ENCODE measurements around the gene XNDC1N. TPM values are rescaled to one million over a fixed set of nuclear protein-coding genes. Genes with fewer than 3 reads are reported as not detected.
A peak's percentile ranks its signal among the peaks of the same experiment; 100 is the strongest.

The XNDC1N gene, protein sequence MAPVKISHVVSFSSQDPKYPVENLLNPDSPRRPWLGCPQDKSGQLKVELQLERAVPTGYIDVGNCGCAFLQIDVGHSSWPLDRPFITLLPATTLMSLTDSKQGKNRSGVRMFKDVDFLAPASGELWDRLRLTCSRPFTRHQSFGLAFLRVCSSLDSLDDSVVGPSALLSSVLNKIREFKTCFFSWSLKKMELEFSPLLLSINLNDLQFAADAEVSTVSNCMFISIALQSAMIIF
- polyA plus RNA-seq, result 1 to 10 TPM; 1.5 to 2.2 (median 1.7) TPM

DNA sequence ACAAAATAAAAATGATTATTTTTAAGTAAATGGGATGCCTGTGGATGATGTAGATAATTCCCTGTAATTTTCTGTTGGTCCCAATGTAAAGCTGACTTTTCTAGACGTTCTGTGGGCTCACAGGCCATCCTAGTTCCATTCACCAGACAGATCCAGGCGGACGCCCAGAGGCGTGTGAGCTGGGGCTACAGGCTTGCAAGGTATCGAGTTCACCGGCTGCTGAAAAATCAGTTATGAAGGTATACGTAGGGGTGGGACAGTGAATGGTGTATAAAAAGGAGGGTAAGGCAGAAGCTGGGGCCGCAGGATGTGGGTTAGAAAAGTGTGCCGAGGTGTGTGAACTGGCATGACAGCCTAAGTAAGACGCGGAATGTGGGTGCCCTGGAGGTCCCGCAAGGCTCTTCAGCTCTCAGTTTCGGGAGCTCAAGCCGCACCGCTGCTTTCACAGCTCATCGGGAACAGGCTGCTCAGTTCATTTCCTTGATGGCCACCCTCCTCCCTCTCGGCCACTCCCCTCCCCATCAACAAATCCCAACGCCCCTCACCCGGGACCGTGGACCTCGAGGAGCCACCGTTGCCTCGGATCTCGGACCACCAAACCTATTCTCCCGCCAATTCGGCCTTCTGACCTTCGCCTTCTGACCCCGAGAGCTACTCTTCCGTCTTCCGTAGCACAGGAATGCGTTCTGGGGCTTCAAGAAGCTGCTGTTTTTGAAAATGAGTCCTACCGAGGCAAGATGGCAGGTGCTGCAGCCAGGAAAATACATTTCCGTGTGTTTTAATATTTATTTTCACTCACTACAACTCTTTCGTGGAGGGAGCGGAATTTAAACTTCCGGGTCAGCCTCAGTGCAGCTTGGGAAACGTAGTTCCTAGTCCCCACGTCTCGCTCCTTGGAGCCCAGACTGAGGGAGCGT is at the start of gene XNDC1N:
XNDC1N (minus strand) TSS at position 775 of the 917 bp plus-strand sequence. CDS start 5,241 bp downstream, outside the sequence.
- H3K27ac ChIP-seq (ENCODE audit: low read depth, low read length), result peak within 1 kb of the TSS; percentile 19
- WGBS, 3 donors, result 0% methylated on average over 40 of the region's 40 CpGs

DNA sequence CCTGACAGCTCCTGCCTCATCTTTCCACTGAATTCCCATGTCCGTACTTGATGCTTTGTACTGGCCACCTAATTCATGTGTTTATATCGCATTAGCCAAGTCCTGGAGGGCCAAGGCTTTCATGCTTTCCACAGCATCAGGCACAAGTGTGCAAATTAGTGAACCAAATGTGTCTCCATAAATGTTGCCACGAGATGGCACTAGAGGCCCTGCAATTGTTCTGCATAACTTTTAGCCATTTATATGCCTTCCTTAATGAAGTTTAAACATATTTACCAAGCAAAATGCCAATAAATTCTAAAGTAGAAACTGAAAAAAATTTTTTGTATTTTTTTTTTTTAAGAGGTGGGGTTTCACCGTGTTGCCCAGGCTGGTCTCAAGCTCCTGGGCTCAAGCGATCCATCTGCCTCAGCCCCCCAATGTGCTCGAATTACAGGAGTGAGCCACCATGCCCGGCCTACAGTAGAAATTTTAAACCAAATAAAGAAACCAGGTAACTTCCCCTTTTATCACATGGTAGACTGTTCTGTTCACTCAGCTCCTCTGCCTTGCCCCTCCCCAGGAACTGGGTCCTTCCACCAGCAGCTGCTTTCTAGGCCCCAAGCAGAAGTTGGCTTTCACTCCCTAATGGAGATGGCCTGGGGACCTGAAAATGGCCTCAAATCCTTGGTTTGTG is 49.5 kb upstream of the XNDC1N start:
- no peak overlapping the region for H3K27ac ChIP-seq (ENCODE audit: low read depth, low read length)
- 46 to 53% (median 48%) methylated on average over 7 of the region's 7 CpGs for WGBS, 3 donors

DNA sequence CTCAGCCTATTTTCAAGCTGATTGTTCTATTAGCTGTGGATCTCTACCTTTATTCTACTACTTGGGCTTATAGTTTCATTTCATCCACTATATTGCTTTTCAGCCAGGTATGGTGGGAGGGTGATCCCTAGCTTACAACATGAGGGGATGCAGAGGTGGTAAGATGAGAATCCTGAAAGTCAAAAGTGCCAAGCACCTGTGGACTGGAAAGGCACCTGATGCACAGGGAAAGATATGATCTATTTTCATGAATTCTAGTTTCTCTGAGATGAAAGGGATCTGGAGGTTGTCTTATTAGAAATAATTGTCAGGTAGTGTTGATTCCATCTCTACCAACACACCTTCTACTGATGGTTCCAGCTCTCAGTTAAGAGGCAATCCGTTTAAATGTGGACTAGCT is 48.7 kb upstream of the XNDC1N start:
- H3K27ac ChIP-seq (ENCODE audit: low read depth, low read length), result no peak overlapping the region
- WGBS, 3 donors, result 56 to 81% (median 75%) methylated on average over 1 of the region's 1 CpG

DNA sequence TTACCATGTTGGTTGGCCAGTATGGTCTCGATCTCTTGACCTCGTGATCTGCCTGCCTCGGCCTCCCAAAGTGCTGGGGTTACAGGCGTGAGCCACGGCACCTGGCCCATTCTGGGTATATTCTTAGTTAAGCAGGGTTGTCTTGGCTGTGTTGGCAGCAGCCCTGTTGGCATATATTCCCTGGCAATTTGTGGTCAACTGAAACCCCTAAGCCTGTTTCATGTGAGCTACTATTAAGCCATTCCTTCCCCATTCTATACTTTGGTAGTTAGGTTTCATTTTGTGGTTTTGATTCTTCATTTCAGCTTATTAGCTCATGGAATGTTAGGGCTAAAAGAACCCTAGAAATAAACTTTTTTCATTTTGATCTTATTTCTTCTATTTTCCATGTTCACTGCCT is 48.2 kb upstream of the XNDC1N start:
- 82 to 90% (median 89%) methylated on average over 5 of the region's 5 CpGs for WGBS, 3 donors
- H3K27ac ChIP-seq (ENCODE audit: low read depth, low read length), result no peak overlapping the region

DNA sequence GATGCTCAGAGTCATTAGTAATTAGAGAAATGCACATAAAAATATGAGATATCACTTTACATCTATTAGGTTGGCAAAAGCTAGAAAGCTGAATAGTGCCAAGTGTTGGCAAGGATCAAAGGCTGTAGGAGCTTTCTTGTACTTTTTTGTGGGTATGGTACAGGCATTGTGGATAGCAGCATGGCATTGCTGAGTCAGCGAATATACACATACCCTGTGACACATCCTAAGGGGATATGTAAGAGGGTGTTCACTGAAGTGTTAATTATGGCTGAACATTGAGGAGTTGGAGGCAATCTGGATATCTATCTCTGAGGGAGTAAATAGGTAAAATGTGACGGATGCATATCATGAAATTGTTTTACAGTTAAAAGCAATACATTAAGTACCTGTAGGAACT is 43.3 kb upstream of the XNDC1N start:
- no peak overlapping the region for H3K27ac ChIP-seq (ENCODE audit: low read depth, low read length)
- WGBS, 3 donors, result 93 to 100% (median 97%) methylated on average over 2 of the region's 2 CpGs

DNA sequence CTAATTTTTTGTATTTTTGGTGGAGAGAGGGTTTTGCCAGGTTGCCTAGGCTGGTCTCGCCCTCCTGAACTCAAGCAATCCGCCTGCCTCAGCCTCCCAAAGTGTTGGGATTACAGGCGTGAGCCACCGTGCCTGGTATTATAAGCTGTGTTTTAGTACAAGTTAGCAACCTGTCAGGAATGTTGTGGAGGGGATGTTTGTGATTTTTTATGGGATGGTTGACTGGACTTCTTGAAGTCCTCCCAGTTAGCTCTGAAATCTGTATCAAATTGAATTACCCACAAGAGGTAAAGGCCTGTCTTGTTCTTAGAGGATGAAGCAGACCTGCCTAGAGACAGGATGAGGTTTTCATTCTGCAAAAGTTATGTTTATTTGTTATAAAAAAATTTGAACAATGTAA is 36.2 kb upstream of the XNDC1N start:
- H3K27ac ChIP-seq (ENCODE audit: low read depth, low read length), result no peak overlapping the region
- WGBS, 3 donors, result 89 to 94% (median 93%) methylated on average over 4 of the region's 4 CpGs

DNA sequence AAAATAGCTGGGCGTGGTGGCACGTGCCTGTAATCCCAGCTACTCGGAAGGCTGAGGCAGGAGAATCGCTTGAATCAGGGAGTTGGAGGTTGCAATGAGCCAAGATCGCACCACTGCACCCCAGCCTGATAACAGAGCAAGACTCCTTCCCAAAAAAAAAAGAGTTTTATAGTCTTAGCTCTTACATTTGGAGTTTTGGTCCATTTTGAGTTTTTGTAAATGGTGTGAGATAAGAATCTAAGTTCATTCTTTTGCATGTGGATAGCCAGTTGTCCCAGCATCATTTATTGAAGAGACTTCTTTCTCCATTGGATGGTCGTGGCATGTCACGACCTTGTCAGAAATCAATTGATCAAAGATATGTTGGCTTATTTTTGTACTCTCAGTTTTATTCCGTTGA is 35.1 kb upstream of the XNDC1N start:
- H3K27ac ChIP-seq (ENCODE audit: low read depth, low read length), result no peak overlapping the region
- 89 to 93% (median 92%) methylated on average over 8 of the region's 8 CpGs for WGBS, 3 donors

DNA sequence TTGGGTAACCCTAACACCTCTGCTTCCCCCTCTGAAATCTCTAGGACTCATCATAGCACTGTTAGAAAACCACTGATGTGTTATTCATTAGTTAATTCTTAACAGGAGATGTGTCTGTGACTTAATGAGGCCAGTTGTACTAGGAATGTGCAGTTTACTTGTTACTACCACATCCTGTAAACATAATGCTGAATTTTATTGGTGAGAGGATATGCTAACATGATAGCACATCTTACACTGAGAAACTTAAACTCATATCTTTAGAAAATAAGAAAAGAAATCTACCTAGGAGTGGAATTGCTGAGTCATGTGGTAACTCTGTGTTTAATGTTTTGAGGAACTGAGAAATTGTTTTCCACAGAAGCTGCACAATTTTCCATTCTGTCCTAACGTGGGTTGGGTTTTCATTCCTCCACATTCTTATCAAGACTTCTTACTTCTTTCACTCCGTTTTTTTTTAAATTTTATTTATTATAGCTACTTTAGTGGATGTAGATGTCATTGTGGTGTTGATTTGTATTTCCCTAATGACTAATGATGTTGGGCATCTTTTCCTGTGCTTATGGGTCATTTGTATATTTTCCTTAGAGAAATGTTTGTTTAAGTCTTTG is 34.1 kb upstream of the XNDC1N start:
- WGBS, 3 donors, result 34 to 63% (median 36%) methylated on average over 2 of the region's 2 CpGs
- H3K27ac ChIP-seq (ENCODE audit: low read depth, low read length), result no peak overlapping the region

DNA sequence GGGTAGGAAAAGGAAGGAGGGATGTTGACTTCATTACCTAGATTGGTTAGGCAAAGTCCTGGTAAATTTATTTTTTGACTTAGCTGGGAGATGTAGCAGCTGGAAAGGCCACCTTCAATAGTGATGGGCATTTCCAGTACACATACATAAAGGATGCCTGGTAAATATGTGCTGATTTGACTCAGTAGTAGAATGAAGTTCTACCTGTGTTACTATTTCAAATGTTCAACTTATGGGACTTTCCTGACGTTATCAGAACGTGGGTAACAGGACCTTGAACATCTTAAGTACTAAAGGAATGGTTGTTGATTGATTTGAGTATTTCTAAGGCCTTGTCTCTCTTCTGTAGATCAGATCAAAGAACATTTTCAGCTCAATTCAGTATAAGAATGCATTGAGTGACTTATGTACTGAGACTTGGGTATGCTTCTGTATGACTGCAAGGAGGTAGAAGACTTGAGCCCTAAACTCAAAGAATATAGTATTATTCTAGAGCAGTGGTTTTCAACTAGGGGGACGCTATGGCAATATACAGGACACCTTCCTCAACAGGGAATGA is 27.6 kb upstream of the XNDC1N start:
- WGBS, 3 donors, result 31 to 64% (median 62%) methylated on average over 3 of the region's 3 CpGs

DNA sequence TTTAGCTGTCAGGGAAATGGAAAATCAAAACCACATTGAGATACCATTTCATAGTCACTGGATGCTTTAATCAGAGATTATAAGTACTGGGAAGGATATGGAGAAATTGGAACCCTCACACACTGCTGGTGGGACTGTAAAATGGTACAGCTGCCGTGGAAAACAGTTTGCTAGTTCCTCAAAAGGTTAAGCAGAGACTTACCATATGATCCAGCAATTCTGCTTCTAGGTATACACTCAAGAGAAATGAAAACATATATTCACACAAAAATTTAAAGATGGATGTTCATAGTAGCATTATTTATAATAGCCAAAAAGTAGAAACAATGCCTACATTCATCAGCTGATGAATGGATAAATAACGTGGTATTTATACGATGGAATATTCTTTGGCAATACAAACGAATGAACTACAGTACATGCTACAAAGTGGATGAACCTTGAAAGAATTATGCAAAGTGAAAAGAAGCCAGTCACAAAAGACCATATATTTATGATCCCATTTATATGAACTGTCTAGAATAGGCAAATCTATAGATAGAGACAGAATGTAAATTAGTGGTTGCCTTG is 23.4 kb upstream of the XNDC1N start:
- no peak overlapping the region for H3K27ac ChIP-seq (ENCODE audit: low read depth, low read length)
- 77 to 87% (median 85%) methylated on average over 4 of the region's 4 CpGs for WGBS, 3 donors

More for the DNA sequence above, 27.6 kb upstream of the XNDC1N start:
- H3K27ac ChIP-seq (ENCODE audit: low read depth, low read length), result no peak overlapping the region

DNA sequence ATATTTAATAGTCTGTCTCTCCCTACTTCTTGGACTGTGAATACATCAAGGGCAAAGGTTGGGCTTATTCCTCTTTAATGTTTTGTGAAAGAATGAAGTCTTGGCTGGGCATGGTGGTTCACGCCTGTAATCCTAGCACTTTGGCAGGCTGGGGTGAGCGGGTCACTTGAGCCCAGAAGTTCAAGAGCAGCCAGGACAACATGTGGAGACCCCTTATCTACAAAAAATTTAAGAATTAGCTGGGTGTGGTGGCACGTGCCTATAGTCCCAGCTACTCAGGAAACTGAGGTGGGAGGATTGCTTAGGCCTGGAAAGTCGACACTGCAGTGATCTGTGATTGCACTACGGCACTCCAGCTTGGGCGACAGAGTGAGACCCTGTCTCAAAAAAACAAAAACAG is 20.6 kb upstream of the XNDC1N start:
- no peak overlapping the region for H3K27ac ChIP-seq (ENCODE audit: low read depth, low read length)
- WGBS, 3 donors, result 69 to 77% (median 76%) methylated on average over 6 of the region's 6 CpGs

DNA sequence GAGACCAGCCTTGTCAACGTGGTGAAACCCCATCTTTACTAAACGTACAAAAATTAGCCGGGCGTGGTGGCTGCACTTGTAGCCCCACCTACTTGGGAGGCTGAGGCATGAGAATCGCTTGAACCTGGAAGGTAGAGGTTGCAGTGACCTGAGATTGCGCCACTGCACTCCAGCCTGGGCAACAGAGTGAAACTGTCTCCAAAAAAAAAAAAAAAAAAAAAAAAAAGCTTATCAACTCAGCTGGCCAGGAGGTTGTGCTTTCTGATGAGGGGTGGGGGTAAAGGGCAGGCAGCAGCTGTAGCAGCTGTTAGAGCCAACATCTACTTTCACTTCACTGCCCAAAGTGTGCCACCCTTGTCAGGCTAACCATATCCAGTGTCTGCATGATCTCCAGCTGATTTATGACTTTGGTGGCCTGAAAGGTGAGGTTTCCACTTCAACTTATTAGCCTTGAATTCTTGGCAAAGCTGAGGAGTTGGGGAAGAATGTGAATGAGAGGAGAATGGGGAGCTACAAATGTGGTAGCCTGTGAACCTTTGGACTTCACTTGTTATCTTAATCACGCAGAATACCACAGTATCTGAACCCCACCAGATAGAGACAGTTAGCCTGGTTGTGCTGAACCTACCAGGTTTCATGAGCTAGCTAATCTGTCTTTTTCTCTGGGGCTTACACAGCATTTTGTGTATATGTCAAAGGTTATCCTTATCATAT is 20.1 kb upstream of the XNDC1N start:
- WGBS, 3 donors, result 46 to 82% (median 81%) methylated on average over 7 of the region's 7 CpGs
- no peak overlapping the region for H3K27ac ChIP-seq (ENCODE audit: low read depth, low read length)

DNA sequence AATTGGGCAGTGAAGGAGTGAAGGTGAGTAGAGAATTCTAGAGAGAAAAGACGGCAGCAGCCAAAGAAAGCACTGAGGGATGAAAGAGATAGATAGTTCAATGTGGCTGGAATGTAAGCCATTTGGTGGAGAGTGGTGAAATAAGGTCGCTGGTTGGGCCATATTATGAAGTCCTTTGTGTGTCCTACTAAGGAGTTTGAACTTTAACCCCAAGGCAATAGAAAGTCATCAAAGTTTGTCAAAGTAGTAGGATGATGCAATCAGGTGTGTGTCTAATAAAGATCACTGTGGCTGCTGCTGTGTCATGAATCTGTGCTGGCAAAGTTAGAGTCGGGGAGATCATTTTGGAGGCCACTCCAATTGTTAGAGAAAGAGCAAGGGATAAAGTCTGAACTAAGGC is 19.1 kb upstream of the XNDC1N start:
- no peak overlapping the region for H3K27ac ChIP-seq (ENCODE audit: low read depth, low read length)
- 78 to 91% (median 89%) methylated on average over 3 of the region's 3 CpGs for WGBS, 3 donors

DNA sequence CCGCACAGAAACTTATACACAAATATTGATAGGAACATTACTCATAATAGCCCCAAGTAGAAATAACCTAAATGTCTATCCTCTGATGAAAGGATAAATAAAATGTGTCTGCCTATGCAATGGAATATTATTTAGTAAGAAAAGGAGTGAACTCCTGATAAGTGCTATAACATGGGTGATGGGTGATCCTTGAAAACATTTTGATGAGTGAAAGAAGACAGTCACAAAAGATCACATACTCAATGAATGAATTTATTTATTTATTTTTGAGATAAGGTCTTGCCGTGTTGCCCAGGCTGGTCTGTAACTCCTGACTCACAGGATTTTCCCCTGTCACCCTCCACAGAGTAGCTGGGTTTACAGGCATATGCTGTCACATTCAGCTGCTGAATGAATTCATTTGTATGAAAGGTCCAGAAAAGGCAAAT is 17.8 kb upstream of the XNDC1N start:
- no peak overlapping the region for H3K27ac ChIP-seq (ENCODE audit: low read depth, low read length)
- 57 to 86% (median 81%) methylated on average over 2 of the region's 2 CpGs for WGBS, 3 donors

DNA sequence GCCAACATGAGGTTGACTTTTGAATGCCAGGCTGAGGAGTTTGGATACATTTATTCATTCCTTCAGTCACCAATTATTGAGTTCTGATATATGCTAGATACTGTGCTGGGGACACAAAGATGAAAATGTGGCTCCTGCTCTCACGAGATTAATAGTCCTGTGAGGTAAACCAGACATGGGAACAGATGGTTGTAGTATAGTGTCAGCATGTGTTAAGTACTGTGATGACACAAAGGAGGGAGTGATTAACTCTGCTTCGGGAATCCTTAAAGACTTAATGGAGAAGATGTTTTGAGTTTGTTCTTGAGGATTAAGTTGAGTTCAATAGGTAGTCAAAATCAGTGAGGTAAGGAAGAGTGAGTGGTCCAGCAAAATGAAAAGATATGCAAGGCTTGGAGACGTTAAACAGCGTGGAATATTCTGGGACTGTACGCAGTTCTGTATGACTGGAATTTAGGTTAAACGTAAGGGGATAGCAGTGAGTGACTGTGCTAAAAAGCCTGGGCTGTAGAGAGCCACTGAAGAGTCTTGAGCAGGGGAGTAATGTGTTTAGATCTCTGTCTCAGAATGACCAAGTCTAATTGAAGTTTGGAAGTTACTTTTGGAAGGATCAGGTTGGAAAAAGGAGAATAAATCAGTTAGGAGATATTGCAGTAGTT is 12.3 kb upstream of the XNDC1N start:
- 82 to 88% (median 86%) methylated on average over 6 of the region's 6 CpGs for WGBS, 3 donors
- H3K27ac ChIP-seq (ENCODE audit: low read depth, low read length), result no peak overlapping the region

DNA sequence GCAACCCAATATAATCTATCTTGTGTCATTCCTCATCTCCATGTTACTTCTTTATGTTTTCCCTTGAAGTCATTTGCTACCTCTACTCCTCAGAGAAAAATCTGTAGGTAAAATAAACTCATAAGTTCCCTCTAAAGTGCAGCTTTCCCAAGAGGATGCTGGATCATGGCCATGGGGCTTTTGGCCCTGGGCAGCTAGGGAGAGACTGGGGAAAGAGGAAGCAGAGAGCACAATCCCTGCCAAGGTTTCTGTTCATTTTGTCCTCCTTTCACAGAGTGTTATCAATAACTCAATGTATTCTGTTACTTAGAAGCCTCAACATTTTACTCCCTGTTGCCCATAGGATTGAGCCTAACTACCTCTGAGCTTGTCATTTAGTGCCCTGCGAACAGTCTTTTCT is 9.4 kb upstream of the XNDC1N start:
- 95 to 100% (median 100%) methylated on average over 1 of the region's 1 CpG for WGBS, 3 donors
- H3K27ac ChIP-seq (ENCODE audit: low read depth, low read length), result no peak overlapping the region

DNA sequence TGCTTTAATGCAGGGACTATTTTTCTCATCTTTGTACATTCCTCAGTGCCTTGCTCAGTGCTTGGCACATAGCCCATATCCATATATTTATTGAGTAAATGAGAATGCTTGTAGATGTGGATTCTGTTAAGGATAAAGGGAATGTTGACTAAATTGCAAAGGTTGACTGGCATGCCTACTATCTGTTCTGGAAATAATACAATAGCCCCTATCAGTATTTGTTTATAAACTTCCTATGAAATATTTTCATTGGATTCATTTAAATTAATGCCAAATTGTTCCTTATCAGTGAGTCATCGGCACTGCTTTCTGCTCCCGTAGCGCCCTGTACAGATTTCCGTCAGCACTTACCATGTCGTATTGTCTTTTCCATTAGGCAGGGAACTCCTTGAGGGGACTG is 8.4 kb upstream of the XNDC1N start:
- no peak overlapping the region for H3K27ac ChIP-seq (ENCODE audit: low read depth, low read length)
- 39 to 61% (median 46%) methylated on average over 5 of the region's 5 CpGs for WGBS, 3 donors
